Measurements from ENCODE around the gene RBM15B.
A peak's percentile ranks its signal among the peaks of the same experiment; 100 is the strongest.

Gene RBM15B

DNA sequence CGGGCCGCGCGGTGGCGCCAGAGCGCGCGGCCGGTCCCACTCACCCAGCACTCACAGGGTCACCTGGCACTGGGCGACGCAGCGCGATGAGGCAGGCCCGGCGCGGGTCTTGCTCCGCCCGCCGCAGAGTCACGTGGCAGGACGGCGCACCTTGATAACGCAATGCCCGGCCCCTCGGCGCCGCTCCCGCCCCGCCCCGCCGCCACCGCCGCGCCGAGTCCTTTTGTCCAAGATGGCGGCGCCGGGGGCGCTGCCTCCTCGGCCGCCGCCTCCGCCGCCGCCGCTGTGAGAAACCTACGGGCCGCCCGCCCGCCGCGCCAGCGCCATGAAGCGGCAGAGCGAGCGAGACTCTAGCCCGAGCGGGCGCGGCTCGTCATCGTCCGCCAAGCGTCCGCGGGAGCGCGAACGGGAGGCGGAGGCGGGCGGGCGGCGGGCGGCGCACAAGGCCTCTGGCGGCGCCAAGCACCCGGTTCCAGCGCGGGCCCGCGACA is at the start of gene RBM15B:
RBM15B (plus strand) TSS at position 211 of the 491 bp plus-strand sequence; CDS start at position 326, 115 bp downstream.
- H3K27ac ChIP-seq (ENCODE audit: low read length): peak within 1 kb of the TSS; percentile 80
- ATAC-seq (ENCODE audit: insufficient read depth, low read depth): peak; percentile 92
- H4K20me1 ChIP-seq (ENCODE audit: insufficient read depth, low read length): peaks cover 75% of the 10 kb centered on the region
- H3K36me3 ChIP-seq (ENCODE audit: insufficient read depth, low read length): peaks cover 88% of the 10 kb centered on the region
- peak; percentile 97 for DNase-seq
- peak within 1 kb of the TSS; percentile 46 to 93; a peak in 3 of 4 replicates for H3K4me3 ChIP-seq (ENCODE audit: low read depth in 1 of 2, low read length in 2 of 2)
- peak within 1 kb of the TSS; percentile 80 for H3K9ac ChIP-seq (ENCODE audit: low read depth, low read length)
- peak within 1 kb of the TSS; percentile 90 for H3K4me2 ChIP-seq (ENCODE audit: insufficient read depth, low read length)
- TF ChIP-seq, protein P1, sequence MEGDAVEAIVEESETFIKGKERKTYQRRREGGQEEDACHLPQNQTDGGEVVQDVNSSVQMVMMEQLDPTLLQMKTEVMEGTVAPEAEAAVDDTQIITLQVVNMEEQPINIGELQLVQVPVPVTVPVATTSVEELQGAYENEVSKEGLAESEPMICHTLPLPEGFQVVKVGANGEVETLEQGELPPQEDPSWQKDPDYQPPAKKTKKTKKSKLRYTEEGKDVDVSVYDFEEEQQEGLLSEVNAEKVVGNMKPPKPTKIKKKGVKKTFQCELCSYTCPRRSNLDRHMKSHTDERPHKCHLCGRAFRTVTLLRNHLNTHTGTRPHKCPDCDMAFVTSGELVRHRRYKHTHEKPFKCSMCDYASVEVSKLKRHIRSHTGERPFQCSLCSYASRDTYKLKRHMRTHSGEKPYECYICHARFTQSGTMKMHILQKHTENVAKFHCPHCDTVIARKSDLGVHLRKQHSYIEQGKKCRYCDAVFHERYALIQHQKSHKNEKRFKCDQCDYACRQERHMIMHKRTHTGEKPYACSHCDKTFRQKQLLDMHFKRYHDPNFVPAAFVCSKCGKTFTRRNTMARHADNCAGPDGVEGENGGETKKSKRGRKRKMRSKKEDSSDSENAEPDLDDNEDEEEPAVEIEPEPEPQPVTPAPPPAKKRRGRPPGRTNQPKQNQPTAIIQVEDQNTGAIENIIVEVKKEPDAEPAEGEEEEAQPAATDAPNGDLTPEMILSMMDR (IDR thresholded peaks at IDR 0.05; ENCODE audit: borderline replicate concordance, extremely low read depth, low read length, poor library complexity, severe bottlenecking): peak; percentile 90
- no peak for TF ChIP-seq EZH2 (IDR thresholded peaks at IDR 0.05; ENCODE audit: borderline replicate concordance, low read depth, low read length, severe bottlenecking)
- H3K27me3 ChIP-seq (ENCODE audit: insufficient read depth, low read length, poor library complexity): no peaks in the 10 kb centered on the region
- H3K9me3 ChIP-seq (ENCODE audit: insufficient read depth, low read length, severe bottlenecking): no peaks in the 10 kb centered on the region
- peaks cover 92% of the 10 kb centered on the region for H3K79me2 ChIP-seq (ENCODE audit: insufficient read depth, low read length)
- peaks cover 82% of the 10 kb centered on the region for H3K4me1 ChIP-seq (ENCODE audit: insufficient read depth, low read length)
- peak within 1 kb of the TSS; percentile 91 for H2AFZ ChIP-seq (ENCODE audit: low read depth, low read length)

GRCh38 chr3:51343918-51344687 is 47.0 kb upstream of the RBM15B start:
- H3K9ac ChIP-seq (ENCODE audit: low read depth, low read length): no peak overlapping the region
- H3K27me3 ChIP-seq (ENCODE audit: insufficient read depth, low read length, poor library complexity): peaks cover 10% of the 10 kb centered on the region
- no peak overlapping the region for H2AFZ ChIP-seq (ENCODE audit: low read depth, low read length)
- H3K4me2 ChIP-seq (ENCODE audit: insufficient read depth, low read length): no peak overlapping the region
- no peak overlapping the region for H3K27ac ChIP-seq (ENCODE audit: low read length)
- H3K4me1 ChIP-seq (ENCODE audit: insufficient read depth, low read length): no peaks in the 10 kb centered on the region
- no peaks in the 10 kb centered on the region for H3K36me3 ChIP-seq (ENCODE audit: insufficient read depth, low read length)
- ATAC-seq (ENCODE audit: insufficient read depth, low read depth) (no peak), DNase-seq (no peak)
- H3K4me3 ChIP-seq (ENCODE audit: low read depth in 1 of 2, low read length in 2 of 2): no peak overlapping the region
- 0 out of 2 replicates have a peak, but pooled peaks cover 4% of the 10 kb centered on the region for H4K20me1 ChIP-seq (ENCODE audit: insufficient read depth, low read length)
- no peak for TF ChIP-seq EZH2 (IDR thresholded peaks at IDR 0.05; ENCODE audit: borderline replicate concordance, low read depth, low read length, severe bottlenecking)
- TF ChIP-seq, protein P1 (IDR thresholded peaks at IDR 0.05; ENCODE audit: borderline replicate concordance, extremely low read depth, low read length, poor library complexity, severe bottlenecking): no peak
- H3K79me2 ChIP-seq (ENCODE audit: insufficient read depth, low read length): no peaks in the 10 kb centered on the region
- no peaks in the 10 kb centered on the region for H3K9me3 ChIP-seq (ENCODE audit: insufficient read depth, low read length, severe bottlenecking)

DNA sequence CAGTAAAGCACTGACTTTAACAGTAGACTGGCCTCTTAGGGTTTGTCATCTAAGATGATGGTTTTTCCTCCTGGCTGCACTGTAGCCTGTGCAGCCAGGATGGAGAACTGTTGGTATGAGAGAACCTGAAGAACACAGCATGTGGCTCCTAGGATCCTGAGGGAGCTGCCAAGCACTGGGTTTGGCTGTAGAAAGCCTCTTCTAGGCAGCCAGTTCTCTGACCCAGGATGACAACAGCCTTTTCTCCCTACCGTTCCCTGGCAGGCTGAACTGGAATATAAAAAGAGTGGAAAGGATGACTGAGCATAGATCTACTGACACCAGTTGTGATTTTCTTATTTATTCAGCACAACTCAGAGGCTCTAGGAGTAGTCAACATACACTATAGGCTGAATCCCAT is 40.3 kb upstream of the RBM15B start:
- ATAC-seq (ENCODE audit: insufficient read depth, low read depth): no peak
- no peak overlapping the region for H2AFZ ChIP-seq (ENCODE audit: low read depth, low read length)

More for the DNA sequence above, 40.3 kb upstream of the RBM15B start:
- no peaks in the 10 kb centered on the region for H3K9me3 ChIP-seq (ENCODE audit: insufficient read depth, low read length, severe bottlenecking)
- H3K27ac ChIP-seq (ENCODE audit: low read length): no peak overlapping the region
- no peaks in the 10 kb centered on the region for H3K79me2 ChIP-seq (ENCODE audit: insufficient read depth, low read length)
- no peaks in the 10 kb centered on the region for H3K4me1 ChIP-seq (ENCODE audit: insufficient read depth, low read length)
- no peaks in the 10 kb centered on the region for H4K20me1 ChIP-seq (ENCODE audit: insufficient read depth, low read length)
- peaks cover 6% of the 10 kb centered on the region for H3K27me3 ChIP-seq (ENCODE audit: insufficient read depth, low read length, poor library complexity)
- TF ChIP-seq, protein P1 (IDR thresholded peaks at IDR 0.05; ENCODE audit: borderline replicate concordance, extremely low read depth, low read length, poor library complexity, severe bottlenecking): no peak
- TF ChIP-seq EZH2 (IDR thresholded peaks at IDR 0.05; ENCODE audit: borderline replicate concordance, low read depth, low read length, severe bottlenecking): no peak
- no peak for DNase-seq
- H3K9ac ChIP-seq (ENCODE audit: low read depth, low read length): no peak overlapping the region
- no peaks in the 10 kb centered on the region for H3K36me3 ChIP-seq (ENCODE audit: insufficient read depth, low read length)
- H3K4me3 ChIP-seq (ENCODE audit: low read depth in 1 of 2, low read length in 2 of 2): no peak overlapping the region
- H3K4me2 ChIP-seq (ENCODE audit: insufficient read depth, low read length): no peak overlapping the region
